ENCODE results near the gene RIMKLB.
"Not testable (repeated sequence)": the region's sequence is repeated elsewhere in the genome, so short reads cannot be mapped to it uniquely, and the experiment has no call there.

Gene RIMKLB

DNA sequence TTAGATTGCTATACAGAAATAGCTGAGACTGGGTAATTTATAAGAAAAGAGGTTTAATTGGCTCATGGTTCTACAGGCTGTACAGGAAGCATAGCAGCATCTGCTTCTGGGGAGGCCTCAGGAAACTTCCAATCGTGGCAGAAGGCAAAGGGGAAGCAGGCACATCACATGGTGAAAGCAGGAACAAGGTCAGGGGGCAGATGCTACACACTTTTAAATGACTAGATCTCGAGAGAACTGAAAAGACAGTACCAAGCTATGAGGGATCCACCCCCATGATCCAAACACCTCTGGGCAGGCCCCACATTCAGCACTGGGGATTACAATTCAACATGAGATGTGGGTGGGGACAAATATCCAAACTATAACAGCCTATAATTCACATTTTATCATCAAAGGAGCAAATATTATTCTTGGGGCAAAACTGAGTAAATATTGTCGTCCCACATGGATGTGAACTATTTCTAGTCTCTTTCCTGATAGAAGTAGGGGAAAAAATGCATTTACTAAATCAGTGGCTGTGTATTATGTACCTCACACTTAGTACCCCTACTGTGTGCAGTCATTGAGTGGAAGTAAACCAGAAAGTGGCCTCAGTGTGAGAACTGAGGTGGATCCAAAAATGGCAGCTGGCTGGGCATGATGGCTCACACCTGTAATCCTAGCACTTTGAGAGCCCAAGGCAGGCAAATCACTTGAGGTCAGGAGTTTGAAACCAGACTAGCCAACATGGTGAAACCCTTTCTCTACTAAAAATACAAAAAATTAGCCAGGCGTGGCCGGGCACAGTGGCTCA lies 99.2 kb downstream of the RIMKLB start:
- in situ Hi-C loops (cut with HindIII; ENCODE audit: low sequenced_read_pairs): no loop called here
- no peak for DNase-seq (ENCODE audit: low read depth, low spot score)

GRCh38 chr12:8801213-8801612 lies 103.4 kb downstream of the RIMKLB start:
- H3K4me3 ChIP-seq (ENCODE audit: low read depth, low read length); in situ Hi-C loops (cut with HindIII; ENCODE audit: low sequenced_read_pairs); DNase-seq (ENCODE audit: low read depth, low spot score): not testable (repeated sequence)

More for the DNA sequence above, 99.2 kb downstream of the RIMKLB start:
- no peak for TF ChIP-seq CTCF (IDR thresholded peaks at IDR 0.05; ENCODE audit: low read depth, low read length)
- H3K4me3 ChIP-seq (ENCODE audit: low read depth, low read length): no peak overlapping the region

DNA sequence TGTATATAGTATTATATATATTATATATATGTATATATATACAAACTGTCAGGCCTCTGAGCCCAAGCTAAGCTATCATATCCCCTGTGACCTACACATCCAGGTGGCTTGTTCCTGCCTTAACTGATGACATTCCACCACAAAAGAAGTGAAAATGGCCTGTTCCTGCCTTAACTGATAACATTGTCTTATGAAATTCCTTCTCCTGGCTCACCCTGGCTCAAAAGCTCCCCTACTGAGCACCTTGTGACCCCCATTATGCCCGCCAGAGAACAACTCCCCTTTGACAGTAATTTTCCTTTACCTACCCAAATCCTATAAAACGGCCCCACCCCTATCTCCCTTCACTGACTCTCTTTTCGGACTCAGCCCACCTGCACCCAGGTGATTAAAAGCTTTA lies 107.0 kb downstream of the RIMKLB start:
- H3K4me3 ChIP-seq (ENCODE audit: low read depth, low read length); DNase-seq (ENCODE audit: low read depth, low spot score); in situ Hi-C loops (cut with HindIII; ENCODE audit: low sequenced_read_pairs): not testable (repeated sequence)

DNA sequence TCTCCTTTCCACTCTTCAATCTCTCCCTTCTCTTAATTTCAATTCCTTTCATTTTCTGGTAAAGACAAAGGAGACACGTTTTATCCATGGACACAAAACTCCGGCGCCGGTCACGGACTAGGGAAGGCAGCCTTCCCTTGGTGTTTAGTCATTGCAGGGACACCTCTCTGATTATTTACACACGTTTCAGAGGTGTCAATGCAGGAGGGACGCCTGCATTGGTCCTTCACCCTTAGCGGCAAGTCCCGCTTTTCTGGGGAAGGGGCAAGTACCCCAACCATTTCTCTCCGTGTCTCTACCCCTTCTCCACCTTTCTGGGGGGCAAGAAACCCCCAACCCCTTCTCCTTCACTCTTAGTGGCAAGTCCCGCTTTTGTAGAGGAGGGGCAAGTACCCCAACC lies 107.7 kb downstream of the RIMKLB start:
- in situ Hi-C loops (cut with HindIII; ENCODE audit: low sequenced_read_pairs); H3K4me3 ChIP-seq (ENCODE audit: low read depth, low read length); DNase-seq (ENCODE audit: low read depth, low spot score): not testable (repeated sequence)

DNA sequence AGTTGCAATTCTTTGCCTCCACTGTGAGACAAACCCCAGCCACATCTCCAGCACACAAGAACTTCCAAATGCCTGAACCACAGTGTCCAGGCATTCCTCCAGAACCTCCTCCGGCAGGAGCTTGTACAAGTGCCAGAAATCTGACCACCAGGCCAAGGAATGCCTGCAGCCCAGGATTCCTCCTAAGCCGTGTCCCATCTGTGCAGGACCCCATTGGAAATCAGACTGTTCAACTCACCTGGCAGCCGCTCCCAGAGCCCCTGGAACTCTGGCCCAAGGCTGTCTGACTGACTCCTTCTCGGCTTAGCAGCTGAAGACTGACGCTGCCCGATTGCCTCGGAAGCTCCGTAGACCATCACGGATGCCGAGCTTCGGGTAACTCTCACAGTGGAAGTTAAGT lies 109.3 kb downstream of the RIMKLB start:
- H3K4me3 ChIP-seq (ENCODE audit: low read depth, low read length); in situ Hi-C loops (cut with HindIII; ENCODE audit: low sequenced_read_pairs): not testable (repeated sequence)
- peak; percentile 40 for DNase-seq (ENCODE audit: low read depth, low spot score)

- in situ Hi-C loops (cut with HindIII; ENCODE audit: low sequenced_read_pairs); H3K4me3 ChIP-seq (ENCODE audit: low read depth, low read length); DNase-seq (ENCODE audit: low read depth, low spot score): not testable (repeated sequence)
Measured at GRCh38 chr12:8810112-8810511, 112.3 kb downstream of the RIMKLB start.

DNA sequence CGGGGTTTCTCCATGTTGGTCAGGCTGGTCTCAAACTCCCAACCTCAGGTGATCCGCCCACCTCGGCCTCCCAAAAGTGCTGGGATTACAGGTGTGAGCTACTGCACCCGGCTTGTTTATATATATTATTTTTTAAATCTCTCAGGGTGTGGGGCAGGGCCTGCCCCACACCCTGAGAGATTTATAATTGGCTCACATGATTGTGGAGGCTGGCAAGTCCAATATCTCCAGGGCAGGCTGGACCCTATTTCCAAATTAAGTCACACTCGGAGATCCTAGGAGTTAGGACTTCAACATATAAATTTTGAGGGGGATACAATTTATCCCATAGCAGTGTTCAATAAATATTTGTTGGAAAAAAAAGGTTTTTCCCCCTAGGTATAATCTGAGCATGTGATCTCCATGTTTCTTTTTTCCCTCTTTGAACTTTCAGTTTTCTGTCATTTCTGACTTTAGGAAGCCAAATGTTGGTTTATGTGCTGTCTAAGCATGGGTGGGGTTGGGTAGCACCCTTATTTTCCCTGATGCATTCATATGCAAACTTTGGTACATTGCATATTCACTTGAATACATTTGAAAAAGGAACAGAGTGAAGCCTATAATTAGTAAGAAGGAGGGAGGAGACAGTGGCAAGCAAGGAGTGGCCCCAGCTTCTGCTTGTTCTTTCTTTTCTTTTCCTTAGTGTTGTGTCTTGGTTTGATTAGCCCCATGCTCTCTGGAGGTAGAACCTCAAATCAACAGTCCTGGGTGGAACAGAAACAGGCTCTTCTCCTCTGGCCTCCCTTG lies 116.0 kb downstream of the RIMKLB start:
- in situ Hi-C loops (cut with HindIII; ENCODE audit: low sequenced_read_pairs): no loop called here
- H3K4me3 ChIP-seq (ENCODE audit: low read depth, low read length): no peak overlapping the region
- no peak for TF ChIP-seq CTCF (IDR thresholded peaks at IDR 0.05; ENCODE audit: low read depth, low read length)
- DNase-seq (ENCODE audit: low read depth, low spot score): no peak

- no peak for TF ChIP-seq CTCF (IDR thresholded peaks at IDR 0.05; ENCODE audit: low read depth, low read length)
- in situ Hi-C loops (cut with HindIII; ENCODE audit: low sequenced_read_pairs): no loop called here
- DNase-seq (ENCODE audit: low read depth, low spot score): no peak
- H3K4me3 ChIP-seq (ENCODE audit: low read depth, low read length): no peak overlapping the region
Measured at GRCh38 chr12:8816448-8817050, 118.8 kb downstream of the RIMKLB start.

DNA sequence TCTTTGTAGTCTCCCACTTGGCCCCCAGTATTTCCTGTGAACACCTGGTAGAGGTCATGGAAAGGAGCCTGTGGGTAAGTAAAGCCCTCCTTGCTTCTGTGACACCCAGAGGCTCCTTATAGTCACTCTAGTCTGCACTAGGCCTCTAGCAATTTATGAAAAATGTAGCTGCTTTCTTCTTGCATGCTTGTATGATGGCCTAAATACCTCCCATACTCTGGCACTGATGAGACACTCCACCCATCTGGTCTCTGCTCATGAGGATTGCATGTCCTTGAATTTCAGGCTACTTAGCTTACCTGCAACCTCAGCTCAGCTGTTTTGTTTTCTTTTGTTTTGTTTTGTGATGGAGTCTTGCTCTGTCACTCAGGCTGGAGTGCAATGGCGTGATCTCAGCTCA lies 120.1 kb downstream of the RIMKLB start:
- TF ChIP-seq CTCF (IDR thresholded peaks at IDR 0.05; ENCODE audit: low read depth, low read length): no peak
- in situ Hi-C loops (cut with HindIII; ENCODE audit: low sequenced_read_pairs): no loop called here

More for the DNA sequence above, 120.1 kb downstream of the RIMKLB start:
- no peak overlapping the region for H3K4me3 ChIP-seq (ENCODE audit: low read depth, low read length)
- no peak for DNase-seq (ENCODE audit: low read depth, low spot score)

Measured in astrocyte of the spinal cord (primary cell).